Loucy (cell line): ENCODE data around the gene ZNF407.

Experiments
- H2AFZ ChIP-seq: fragments of 200-600 bp; sonication (generic); 2 replicates; pipeline ENCODE4 v1.6.0; 2016; ENCODE audit warnings: antibody characterized with exemption, mild to moderate bottlenecking, low read length, moderate library complexity
- H3F3A ChIP-seq: fragments of 200-600 bp; 2 replicates; pipeline ENCODE4 v1.6.0; 2016; ENCODE audit warnings: antibody characterized with exemption, low read depth, mild to moderate bottlenecking
- H3K27me3 ChIP-seq: fragments of 200-600 bp; sonication (generic); 2 replicates; pipeline ENCODE4 v1.6.1; 2014; ENCODE audit warnings: low read length, mild to moderate bottlenecking; ENCODE audit not compliant: insufficient read depth, poor library complexity, severe bottlenecking
- H3K36me3 ChIP-seq: fragments of 200-600 bp; sonication (generic); 2 replicates; pipeline ENCODE4 v1.6.1; 2016; ENCODE audit warnings: low read length; ENCODE audit not compliant: insufficient read depth
- H3K4me1 ChIP-seq: fragments of 200-600 bp; sonication (generic); 2 replicates; pipeline ENCODE4 v1.5.1; 2014; ENCODE audit warnings: low read length, mild to moderate bottlenecking; ENCODE audit not compliant: insufficient read depth, poor library complexity, severe bottlenecking
- H3K4me2 ChIP-seq: fragments of 200-600 bp; sonication (generic); 2 replicates; pipeline ENCODE4 v1.6.0; 2014; ENCODE audit warnings: antibody characterized with exemption, low read length, low read depth, mild to moderate bottlenecking; ENCODE audit not compliant: poor library complexity, severe bottlenecking
- H3K4me3 ChIP-seq: fragments of 200-600 bp; sonication (generic); 2 replicates; pipeline ENCODE4 v1.5.1; 2014; ENCODE audit warnings: low read length, mild to moderate bottlenecking, mixed read lengths; ENCODE audit not compliant: poor library complexity, severe bottlenecking
- H3K79me2 ChIP-seq: fragments of 200-600 bp; sonication (generic); 2 replicates; pipeline ENCODE4 v1.6.1; 2014; ENCODE audit warnings: low read length; ENCODE audit not compliant: insufficient read depth
- H3K9ac ChIP-seq: fragments of 200-600 bp; sonication (generic); 2 replicates; pipeline ENCODE4 v1.6.0; 2014; ENCODE audit warnings: mild to moderate bottlenecking, low read depth, low read length, moderate library complexity; ENCODE audit not compliant: poor library complexity, severe bottlenecking
- H3K9me2 ChIP-seq: fragments of 200-600 bp; sonication (generic); replicated peaks from 2 replicates; pipeline ENCODE4 v1.6.1; 2016; ENCODE audit warnings: low read depth, low read length, mixed read lengths
- H3K9me3 ChIP-seq: fragments of 200-600 bp; sonication (generic); 2 replicates; pipeline ENCODE4 v1.6.1; 2014; ENCODE audit warnings: mild to moderate bottlenecking, antibody characterized with exemption, low read length, low read depth; ENCODE audit not compliant: insufficient read depth
- H4K20me1 ChIP-seq: fragments of 200-600 bp; sonication (generic); 2 replicates; pipeline ENCODE4 v1.6.0; 2014; ENCODE audit warnings: antibody characterized with exemption, low read length, mild to moderate bottlenecking; ENCODE audit not compliant: insufficient read depth, poor library complexity, severe bottlenecking
- EZH2phosphoT487 ChIP-seq: fragments of 200-600 bp; IDR thresholded peaks from 2 replicates; pipeline ENCODE4 v1.6.1; 2018; ENCODE audit warnings: antibody characterized with exemption, mild to moderate bottlenecking, moderate library complexity, borderline replicate concordance
- TF ChIP-seq, protein P1 (sequence below): fragments of 200-600 bp; sonication (generic); conservative IDR thresholded peaks from 2 replicates; pipeline ENCODE4 v1.5.1; 2014; ENCODE audit warnings: mild to moderate bottlenecking, antibody characterized with exemption, low read length

ZNF407 gene

DNA sequence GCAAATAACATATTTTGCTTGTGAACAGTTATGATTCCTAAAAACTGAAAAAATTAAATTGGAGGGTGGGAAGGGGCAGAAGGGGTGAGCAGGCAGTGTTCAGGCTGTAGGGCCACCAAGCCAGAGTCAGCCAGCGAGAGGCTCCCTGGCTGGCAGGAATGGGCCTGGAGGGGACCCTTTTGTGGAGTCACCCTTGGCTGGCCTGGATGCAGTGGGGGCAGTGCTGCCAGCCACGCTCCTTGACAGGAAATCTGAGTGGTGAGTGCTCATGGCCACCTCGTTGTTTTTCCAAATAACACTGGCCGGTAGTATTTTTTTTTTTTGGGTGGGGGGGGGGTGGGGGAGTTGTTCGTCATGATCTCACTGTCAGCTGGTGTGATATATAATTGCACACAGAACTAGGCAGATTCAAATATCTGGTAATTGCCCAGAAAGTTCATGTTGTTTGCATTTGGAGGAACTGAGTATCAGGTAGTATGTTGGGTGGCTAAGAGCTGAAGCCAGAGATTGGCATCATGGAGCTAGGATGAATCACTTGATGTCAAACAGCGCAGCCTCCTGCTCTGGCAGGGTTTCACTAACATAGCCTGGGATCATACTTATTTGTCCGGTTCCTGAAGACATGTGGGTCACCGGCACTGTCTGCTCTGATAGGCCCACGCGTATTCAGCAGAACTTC, 451.2 kb downstream of the ZNF407 start:
- Histone ChIP-seq H3K79me2 (no peaks in the 10 kb centered on the region), H3K9me2 (no peaks in the 10 kb centered on the region), H4K20me1 (no peaks in the 10 kb centered on the region), H3K36me3 (no peaks in the 10 kb centered on the region), H3K4me2 (no peak overlapping the region), H3K4me1 (peaks cover 10% of the 10 kb centered on the region), H2AFZ (no peak overlapping the region), H3K9ac (no peak overlapping the region), H3K27me3 (no peaks in the 10 kb centered on the region), H3F3A (no peaks in the 10 kb centered on the region), H3K4me3 (no peak overlapping the region), H3K9me3 (no peaks in the 10 kb centered on the region)
- TF ChIP-seq EZH2phosphoT487: no peak
- TF ChIP-seq, protein P1, sequence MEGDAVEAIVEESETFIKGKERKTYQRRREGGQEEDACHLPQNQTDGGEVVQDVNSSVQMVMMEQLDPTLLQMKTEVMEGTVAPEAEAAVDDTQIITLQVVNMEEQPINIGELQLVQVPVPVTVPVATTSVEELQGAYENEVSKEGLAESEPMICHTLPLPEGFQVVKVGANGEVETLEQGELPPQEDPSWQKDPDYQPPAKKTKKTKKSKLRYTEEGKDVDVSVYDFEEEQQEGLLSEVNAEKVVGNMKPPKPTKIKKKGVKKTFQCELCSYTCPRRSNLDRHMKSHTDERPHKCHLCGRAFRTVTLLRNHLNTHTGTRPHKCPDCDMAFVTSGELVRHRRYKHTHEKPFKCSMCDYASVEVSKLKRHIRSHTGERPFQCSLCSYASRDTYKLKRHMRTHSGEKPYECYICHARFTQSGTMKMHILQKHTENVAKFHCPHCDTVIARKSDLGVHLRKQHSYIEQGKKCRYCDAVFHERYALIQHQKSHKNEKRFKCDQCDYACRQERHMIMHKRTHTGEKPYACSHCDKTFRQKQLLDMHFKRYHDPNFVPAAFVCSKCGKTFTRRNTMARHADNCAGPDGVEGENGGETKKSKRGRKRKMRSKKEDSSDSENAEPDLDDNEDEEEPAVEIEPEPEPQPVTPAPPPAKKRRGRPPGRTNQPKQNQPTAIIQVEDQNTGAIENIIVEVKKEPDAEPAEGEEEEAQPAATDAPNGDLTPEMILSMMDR: no peak

DNA sequence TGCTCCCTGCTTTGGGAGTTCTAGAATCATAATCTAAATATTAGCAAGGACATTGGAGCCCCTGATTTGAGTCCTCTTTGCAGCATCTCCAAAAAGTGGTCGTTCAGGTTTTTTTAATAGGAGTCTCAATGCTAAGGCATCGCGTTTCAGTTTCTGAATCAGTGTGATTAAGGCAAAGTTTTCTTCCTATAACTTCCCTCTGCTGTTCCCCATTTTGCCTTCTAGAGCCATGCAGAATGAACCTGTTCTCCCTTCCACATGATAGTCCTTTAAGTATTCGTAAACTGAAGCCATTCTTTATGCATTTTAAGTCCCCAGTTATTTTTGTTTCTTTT, 451.8 kb downstream of the ZNF407 start:
- no peak overlapping the region for H2AFZ ChIP-seq
- no peak for TF ChIP-seq EZH2phosphoT487
- TF ChIP-seq, protein P1: no peak
- no peaks in the 10 kb centered on the region for H4K20me1 ChIP-seq
- no peaks in the 10 kb centered on the region for H3F3A ChIP-seq
- no peak overlapping the region for H3K4me3 ChIP-seq
- no peaks in the 10 kb centered on the region for H3K9me3 ChIP-seq
- H3K9me2 ChIP-seq: no peaks in the 10 kb centered on the region
- peaks cover 15% of the 10 kb centered on the region for H3K4me1 ChIP-seq
- H3K9ac ChIP-seq: no peak overlapping the region
- H3K4me2 ChIP-seq: no peak overlapping the region
- H3K27me3 ChIP-seq: no peaks in the 10 kb centered on the region
- no peaks in the 10 kb centered on the region for H3K79me2 ChIP-seq
- no peaks in the 10 kb centered on the region for H3K36me3 ChIP-seq

DNA sequence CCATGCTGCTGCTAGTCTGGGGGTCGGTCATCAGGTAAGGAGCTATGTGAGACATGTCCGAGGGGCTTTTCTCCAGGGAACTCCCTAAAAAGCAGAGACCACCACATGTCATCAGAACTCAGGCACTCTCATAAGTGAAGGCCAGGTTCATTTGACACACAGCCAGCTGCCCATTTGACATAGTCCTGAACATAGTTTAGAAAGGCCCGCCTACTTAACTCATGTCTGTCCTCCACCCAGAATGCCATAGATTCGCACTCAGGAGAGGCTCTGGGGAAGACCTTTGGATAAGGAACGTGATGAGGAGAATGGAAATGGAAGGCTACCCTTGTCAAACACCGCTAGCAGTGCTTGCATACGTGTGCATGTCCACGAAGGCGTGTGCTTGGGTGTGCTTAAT, 454.1 kb downstream of the ZNF407 start:
- Histone ChIP-seq H3K9me3 (no peaks in the 10 kb centered on the region), H3K79me2 (no peaks in the 10 kb centered on the region), H3K4me3 (no peak overlapping the region), H3K4me2 (no peak overlapping the region), H3F3A (no peaks in the 10 kb centered on the region), H3K9ac (no peak overlapping the region), H3K27me3 (no peaks in the 10 kb centered on the region), H2AFZ (no peak overlapping the region), H4K20me1 (no peaks in the 10 kb centered on the region), H3K4me1 (peaks cover 25% of the 10 kb centered on the region), H3K9me2 (no peaks in the 10 kb centered on the region), H3K36me3 (no peaks in the 10 kb centered on the region)
- TF ChIP-seq, protein P1: no peak
- TF ChIP-seq EZH2phosphoT487: no peak
